NCI-H345 treated with DMSO at 0.1 percent for 48 hours (cell line): ENCODE measurements around the gene ZBTB24.
"Not testable (repeated sequence)": the region's sequence is repeated elsewhere in the genome, so short reads cannot be mapped to it uniquely, and the experiment has no call there.

Experiments
- DNase-seq: peaks from one replicate; lab custom pipeline; 2025; ENCODE audit not compliant: unreplicated experiment; lab: John Stamatoyannopoulos, UW

The ZBTB24 gene

GRCh38 chr6:109482905-109483734 is at the start of gene ZBTB24:
Gene ZBTB24 (minus strand): TSS chr6:109483219. CDS start chr6:109482026, 1,193 bp downstream.
- peak; percentile 66 for DNase-seq

DNA sequence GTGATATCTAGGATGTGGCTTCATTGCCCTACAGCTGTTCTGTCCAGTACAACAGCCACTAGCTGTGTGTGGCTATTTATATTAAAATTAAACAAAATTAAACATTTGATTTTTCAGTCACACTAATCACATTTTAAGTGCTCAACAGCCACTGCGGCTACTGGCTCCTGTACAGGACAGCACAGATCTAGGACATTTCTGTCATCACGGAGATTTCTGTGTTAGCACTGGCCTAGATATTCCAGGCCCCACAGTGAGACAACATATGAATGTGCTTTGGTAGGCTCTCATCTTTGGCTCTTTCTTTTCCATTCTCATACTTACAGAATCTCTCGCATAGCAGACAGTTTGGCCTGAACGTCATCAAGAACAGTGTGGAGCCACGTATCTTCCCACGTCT is 48.4 kb upstream of the ZBTB24 start:
- no peak for DNase-seq

GRCh38 chr6:109527989-109528388 is 45.0 kb upstream of the ZBTB24 start:
- no peak for DNase-seq

- DNase-seq = peak; percentile 73
Measured at GRCh38 chr6:109526905-109527628, 44.0 kb upstream of the ZBTB24 start.

DNA sequence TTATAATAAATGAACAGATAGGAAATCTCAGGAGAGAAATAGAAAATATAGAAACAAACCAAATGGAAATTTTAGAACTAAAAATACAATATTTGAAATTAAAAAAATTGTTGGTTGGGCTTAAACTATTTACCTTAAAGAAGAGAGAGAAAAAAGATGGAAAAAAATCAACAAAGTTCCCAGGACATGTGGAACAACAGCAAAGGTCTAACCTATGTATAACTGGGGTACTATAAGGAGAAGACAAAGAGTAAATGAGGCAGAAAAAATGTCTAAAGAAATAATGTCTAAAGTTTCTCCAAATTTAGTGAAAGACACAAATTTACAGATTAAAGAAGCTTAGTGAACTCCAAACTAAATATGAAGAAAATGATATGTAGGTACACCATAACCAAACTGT is 41.1 kb upstream of the ZBTB24 start:
- DNase-seq = no peak

DNA sequence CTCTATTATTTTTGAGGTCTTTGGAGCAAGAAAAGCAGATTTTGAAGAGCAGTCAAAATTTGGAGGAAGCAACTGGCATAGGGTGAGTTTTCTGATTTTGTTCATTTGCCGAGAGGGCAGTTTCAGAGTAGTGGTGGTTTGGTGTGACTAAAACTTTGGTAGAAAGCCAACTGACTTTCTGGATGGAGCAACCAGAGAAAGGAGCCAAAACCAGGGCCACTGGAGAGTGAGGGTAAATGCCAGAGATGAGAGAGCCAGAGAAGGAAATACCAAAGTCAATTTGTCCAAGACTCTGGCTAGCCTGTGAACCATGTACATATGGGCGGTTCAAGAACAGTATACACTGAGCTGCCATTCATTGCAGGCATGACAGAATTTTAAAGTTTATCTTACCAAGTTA is 40.5 kb upstream of the ZBTB24 start:
- DNase-seq = no peak

- DNase-seq = no peak
Measured at GRCh38 chr6:109521080-109521479, 38.1 kb upstream of the ZBTB24 start.

DNA sequence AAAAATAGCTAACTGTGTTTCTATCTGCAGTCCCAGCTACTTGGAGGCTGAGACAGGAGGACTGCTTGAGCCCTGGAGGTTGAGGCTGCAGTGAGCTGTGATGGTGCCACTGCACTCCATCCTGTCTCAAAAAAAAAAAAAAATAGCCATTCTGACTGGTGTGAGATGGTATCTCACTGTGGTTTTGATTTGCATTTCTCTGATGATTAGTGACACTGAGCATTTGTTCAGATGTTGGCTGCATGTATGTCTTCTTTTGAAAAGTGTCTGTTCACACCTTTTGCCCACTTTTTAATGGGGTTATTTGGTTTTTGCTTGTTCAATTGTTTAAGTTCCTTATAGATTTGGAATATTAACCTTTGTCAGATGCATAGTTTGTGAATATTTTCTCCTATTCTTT is 36.6 kb upstream of the ZBTB24 start:
- DNase-seq = not testable (repeated sequence)

DNA sequence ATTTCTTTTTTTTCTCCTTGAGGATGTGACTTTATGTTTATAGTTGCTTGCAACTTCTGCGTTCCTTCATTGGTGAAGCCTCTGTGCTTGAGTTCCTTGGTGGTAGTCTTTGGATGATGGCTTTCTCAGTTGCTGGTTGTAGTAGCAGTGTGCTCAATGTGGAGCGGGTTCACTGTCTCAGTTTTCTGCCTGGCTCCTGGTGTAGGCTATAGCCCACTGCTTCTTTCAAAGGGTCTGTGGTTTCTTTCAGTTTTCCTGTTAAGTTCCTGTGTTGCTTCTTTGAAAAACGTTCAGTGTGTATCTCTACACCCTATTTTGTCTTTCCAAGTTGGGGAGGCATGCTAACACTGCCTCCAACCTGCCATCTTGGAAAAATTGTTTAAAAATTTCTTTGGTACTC is 33.9 kb upstream of the ZBTB24 start:
- no peak for DNase-seq

- DNase-seq = no peak
Measured at GRCh38 chr6:109515781-109516409, 32.9 kb upstream of the ZBTB24 start.

DNA sequence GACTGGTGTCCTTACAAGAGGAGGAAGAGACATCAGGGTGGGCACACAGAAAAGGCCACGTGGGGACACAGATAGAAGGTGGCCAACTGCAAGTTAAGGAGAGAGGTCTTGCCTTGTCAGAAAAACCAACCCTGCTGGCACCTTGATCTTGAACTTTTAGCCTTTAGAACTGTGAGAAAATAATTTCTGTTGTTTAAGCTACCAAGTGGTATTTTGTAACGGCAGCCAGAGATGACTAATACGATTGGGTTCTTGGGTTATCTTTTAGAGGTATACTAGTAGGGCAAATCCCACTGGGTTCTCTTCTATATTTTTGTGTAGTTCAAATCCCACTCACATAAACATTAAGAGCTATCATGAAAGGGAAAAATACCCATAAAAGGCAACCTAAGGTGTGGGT is 31.9 kb upstream of the ZBTB24 start:
- no peak for DNase-seq

DNA sequence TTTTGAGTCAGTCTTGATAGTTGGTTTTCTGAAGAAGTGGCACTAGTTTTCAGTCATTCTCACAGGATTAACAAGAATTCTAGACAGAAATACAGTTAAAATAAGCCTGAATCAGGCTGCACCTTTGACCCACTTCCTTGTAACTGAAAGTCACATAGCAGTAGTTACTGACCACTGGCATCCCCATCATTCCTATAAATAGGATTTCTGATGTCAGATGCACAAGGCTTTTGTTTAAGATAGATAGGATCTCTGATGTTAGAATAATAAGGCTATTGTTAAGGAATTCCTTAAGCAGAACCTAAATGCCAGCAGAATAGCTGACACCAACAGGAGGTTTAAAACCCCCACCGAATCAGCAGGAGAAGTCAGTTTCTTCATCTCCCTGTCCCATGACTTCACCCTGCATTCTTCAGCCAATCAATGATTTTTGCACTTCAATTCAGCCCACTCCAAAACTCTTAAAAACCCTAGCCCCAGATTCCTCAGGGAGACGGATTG is 30.6 kb upstream of the ZBTB24 start:
- DNase-seq = no peak

DNA sequence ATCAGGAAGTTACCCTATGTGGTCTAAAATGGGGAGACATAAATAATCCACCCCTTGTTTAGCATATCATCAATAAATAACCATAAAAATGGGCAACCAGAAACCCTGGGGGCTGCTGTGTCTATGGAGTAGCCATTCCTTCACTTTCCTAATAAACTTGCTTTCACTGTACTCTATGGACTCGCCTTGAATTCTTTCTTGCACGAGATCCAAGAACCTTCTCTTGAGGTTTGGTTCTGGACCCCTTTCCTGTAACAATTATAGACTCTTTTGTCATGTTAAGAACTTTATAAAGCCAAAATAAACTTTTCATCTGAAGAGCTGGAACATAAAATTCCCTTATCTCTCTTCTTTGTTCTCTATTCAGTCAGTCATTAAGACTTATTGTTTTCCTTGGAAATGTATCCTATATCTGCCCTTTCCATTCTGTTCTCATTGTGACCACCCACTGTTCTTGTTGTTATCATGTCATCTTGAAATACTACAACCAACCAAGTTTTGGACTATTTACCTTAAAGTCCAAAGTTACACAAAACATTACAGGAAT is 29.3 kb upstream of the ZBTB24 start:
- DNase-seq = no peak

GRCh38 chr6:109511832-109512231 is 28.8 kb upstream of the ZBTB24 start:
- DNase-seq = no peak

DNA sequence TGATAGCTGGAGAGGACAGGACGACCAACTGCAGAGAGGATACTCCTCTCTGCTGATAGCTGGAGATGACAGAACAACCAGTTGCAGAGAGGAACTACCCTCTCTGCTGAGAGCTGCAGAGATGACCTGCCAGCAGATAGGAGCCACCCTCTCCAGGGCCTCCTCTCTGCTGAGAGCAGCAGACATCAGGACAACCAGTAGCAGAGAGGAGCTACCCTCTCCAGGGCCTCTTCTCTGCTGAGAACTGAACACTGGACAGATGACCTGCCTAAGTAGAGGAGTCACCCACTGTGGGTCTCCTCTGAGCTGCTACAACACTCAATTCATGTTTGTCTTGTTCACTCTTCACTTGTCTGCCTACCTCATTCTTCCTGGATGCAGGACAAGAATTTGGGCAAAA is 27.3 kb upstream of the ZBTB24 start:
- no peak for DNase-seq

- DNase-seq = no peak
Measured at GRCh38 chr6:109508166-109508860, 25.3 kb upstream of the ZBTB24 start.

GRCh38 chr6:109507490-109508072 is 24.6 kb upstream of the ZBTB24 start:
- no peak for DNase-seq

DNA sequence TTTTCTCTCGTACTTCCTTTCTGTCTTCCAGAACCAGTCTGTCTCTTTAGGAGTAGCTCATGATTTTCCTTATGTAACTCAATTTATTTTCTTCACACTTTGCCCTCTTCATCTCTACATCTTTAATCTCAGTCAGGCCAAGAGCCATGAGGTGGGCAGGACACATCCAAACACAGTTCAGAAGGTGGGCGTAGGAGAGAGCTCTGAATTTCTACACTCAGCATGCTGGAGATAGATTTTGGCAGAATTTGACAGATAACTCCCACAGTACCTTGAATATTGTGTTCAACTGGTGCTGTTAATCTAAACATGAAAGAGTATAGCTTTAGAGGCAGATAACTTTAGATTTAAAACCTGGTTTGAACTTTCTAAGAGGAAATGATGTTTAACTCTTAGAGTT is 23.8 kb upstream of the ZBTB24 start:
- DNase-seq = no peak

GRCh38 chr6:109506314-109506713 is 23.3 kb upstream of the ZBTB24 start:
- no peak for DNase-seq
